Measurements from ENCODE around the gene APC. TPM values are rescaled to one million over a fixed set of nuclear protein-coding genes. Genes with fewer than 3 reads are reported as not detected.

The APC gene
- total and polyA plus RNA-seq, 10 of the 15 experiments (the other 5 are each of a cell fraction or from before 2014, with no cell fraction given), result 3.2 to 23.3 (median 13.8) TPM

DNA sequence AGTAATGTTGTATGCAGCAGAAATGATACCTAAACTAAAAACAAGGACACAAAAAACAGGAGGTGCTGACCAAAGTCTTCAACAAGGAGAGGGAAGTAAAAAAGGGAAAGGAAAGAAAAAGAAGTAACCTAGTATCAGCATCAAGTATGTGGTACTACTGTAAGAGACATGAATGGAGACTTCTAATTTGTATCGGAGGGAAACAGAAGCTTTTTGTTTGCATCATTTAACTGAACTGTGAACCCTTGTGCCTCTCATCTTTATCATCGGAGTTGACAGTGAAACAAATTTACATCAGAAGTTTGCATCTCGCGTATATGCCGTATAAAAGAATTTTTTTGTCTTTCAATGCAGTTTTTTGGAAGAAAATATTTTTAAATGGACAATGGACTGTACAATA is 129.7 kb downstream of the APC start (continued):
- TF ChIP-seq, protein P1, sequence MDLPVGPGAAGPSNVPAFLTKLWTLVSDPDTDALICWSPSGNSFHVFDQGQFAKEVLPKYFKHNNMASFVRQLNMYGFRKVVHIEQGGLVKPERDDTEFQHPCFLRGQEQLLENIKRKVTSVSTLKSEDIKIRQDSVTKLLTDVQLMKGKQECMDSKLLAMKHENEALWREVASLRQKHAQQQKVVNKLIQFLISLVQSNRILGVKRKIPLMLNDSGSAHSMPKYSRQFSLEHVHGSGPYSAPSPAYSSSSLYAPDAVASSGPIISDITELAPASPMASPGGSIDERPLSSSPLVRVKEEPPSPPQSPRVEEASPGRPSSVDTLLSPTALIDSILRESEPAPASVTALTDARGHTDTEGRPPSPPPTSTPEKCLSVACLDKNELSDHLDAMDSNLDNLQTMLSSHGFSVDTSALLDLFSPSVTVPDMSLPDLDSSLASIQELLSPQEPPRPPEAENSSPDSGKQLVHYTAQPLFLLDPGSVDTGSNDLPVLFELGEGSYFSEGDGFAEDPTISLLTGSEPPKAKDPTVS (IDR thresholded peaks at IDR 0.05; ENCODE audit: low read depth, low read length), result no peak
- TF ChIP-seq, protein P2, sequence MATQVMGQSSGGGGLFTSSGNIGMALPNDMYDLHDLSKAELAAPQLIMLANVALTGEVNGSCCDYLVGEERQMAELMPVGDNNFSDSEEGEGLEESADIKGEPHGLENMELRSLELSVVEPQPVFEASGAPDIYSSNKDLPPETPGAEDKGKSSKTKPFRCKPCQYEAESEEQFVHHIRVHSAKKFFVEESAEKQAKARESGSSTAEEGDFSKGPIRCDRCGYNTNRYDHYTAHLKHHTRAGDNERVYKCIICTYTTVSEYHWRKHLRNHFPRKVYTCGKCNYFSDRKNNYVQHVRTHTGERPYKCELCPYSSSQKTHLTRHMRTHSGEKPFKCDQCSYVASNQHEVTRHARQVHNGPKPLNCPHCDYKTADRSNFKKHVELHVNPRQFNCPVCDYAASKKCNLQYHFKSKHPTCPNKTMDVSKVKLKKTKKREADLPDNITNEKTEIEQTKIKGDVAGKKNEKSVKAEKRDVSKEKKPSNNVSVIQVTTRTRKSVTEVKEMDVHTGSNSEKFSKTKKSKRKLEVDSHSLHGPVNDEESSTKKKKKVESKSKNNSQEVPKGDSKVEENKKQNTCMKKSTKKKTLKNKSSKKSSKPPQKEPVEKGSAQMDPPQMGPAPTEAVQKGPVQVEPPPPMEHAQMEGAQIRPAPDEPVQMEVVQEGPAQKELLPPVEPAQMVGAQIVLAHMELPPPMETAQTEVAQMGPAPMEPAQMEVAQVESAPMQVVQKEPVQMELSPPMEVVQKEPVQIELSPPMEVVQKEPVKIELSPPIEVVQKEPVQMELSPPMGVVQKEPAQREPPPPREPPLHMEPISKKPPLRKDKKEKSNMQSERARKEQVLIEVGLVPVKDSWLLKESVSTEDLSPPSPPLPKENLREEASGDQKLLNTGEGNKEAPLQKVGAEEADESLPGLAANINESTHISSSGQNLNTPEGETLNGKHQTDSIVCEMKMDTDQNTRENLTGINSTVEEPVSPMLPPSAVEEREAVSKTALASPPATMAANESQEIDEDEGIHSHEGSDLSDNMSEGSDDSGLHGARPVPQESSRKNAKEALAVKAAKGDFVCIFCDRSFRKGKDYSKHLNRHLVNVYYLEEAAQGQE (IDR thresholded peaks at IDR 0.05; ENCODE audit: low read depth, low read length), result no peak
- no peak for TF ChIP-seq RUNX3 (IDR thresholded peaks at IDR 0.05; ENCODE audit: low read length)
- TF ChIP-seq HDAC6 (IDR thresholded peaks at IDR 0.05; ENCODE audit: unreplicated experiment), result no peak
- TF ChIP-seq MYB (IDR thresholded peaks at IDR 0.05; ENCODE audit: borderline replicate concordance, low read depth, low read length), result no peak
- TF ChIP-seq NFYB (IDR thresholded peaks at IDR 0.05; ENCODE audit: insufficient read depth, low read depth, low read length), result no peak
- TF ChIP-seq, protein P3, sequence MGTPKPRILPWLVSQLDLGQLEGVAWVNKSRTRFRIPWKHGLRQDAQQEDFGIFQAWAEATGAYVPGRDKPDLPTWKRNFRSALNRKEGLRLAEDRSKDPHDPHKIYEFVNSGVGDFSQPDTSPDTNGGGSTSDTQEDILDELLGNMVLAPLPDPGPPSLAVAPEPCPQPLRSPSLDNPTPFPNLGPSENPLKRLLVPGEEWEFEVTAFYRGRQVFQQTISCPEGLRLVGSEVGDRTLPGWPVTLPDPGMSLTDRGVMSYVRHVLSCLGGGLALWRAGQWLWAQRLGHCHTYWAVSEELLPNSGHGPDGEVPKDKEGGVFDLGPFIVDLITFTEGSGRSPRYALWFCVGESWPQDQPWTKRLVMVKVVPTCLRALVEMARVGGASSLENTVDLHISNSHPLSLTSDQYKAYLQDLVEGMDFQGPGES (IDR thresholded peaks at IDR 0.05), result no peak
- no peak for TF ChIP-seq TCF7 (IDR thresholded peaks at IDR 0.05; ENCODE audit: borderline replicate concordance)
- no peak for TF ChIP-seq STAT1 (conservative IDR thresholded peaks at IDR 0.05)
- TF ChIP-seq CBX3 (IDR thresholded peaks at IDR 0.05; ENCODE audit: borderline replicate concordance, low read depth), result no peak
- TF ChIP-seq, protein P4, sequence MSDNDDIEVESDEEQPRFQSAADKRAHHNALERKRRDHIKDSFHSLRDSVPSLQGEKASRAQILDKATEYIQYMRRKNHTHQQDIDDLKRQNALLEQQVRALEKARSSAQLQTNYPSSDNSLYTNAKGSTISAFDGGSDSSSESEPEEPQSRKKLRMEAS (IDR thresholded peaks at IDR 0.05; ENCODE audit: low read depth, low read length), result no peak

Measured in GM12878 (cell line).